GM18507 (cell line): ENCODE results near the gene MYH16.
"Not testable (repeated sequence)": the region's sequence is repeated elsewhere in the genome, so short reads cannot be mapped to it uniquely, and the experiment has no call there.

Experiments
- DNase-seq: peaks from one replicate; pipeline ENCODE4 v3.0.0; 2011; ENCODE audit warnings: low read depth; ENCODE audit not compliant: insufficient read length; ENCODE audit errors: extremely low spot score
- FAIRE-seq: peaks from 2 replicates; lab custom pipeline; 2011; peaks lifted over from hg19 to GRCh38; lab: Jason Lieb, UNC

Gene MYH16

DNA sequence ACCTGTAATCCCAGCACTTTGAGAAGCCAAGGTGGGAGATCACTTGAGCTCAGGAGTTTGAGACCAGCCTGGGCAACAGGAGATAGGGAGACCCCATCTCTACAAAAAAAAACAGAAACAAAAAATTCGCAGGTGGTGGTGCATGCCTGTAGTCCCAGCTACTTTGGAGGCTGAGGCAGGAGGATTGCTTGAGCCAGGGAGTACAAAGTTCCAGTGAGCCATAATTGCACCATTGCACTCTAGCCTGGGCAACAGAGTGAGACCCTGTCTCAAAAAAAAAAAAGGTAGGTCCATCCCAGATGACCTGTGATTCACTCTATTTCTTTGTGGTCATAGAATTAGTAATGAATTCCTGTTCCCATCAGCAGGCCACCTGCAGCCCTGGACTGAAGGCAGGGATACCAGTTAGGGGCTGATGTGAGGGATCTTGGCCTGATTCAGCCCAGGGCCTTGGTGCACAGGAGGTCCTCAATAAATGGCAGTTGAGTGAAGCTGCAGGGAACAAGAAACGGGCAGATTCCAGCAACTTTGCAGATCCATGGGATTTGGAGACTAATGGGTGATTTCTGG lies at the start of gene MYH16:
TSS of gene MYH16 (plus strand) at position 364 of the 570 bp plus-strand sequence.
- no peak for FAIRE-seq
- DNase-seq = no peak

DNA sequence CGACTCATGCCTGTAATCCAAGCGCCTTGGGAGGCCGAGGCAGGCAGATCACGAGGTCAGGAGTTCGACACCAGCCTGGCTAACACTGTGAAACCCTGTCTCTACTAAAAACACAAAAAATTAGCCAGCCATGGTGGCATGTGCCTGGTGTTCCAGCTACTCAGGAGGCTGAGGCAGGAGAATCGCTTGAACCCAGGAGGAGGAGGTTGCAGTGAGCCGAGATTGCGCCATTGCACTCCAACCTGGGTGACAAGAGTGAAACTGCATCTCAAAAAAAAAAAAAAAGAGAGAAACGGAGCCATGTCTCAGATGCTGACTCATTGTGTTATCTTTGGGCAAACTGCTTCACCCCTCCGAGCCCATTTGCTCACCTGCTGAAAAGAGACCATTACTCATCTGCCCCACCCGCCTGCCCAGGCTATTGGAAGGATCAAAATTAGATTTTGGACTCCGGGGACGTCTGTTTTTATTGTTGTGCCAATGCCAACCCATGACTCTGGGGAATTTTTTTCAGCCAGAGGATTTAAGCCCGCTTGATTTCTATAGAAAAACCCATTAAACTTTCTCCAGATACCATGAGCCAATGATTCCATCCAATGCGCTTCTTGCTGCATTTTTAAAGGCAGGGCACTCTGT lies 48.3 kb upstream of the MYH16 start:
- FAIRE-seq, DNase-seq: not testable (repeated sequence)

DNA sequence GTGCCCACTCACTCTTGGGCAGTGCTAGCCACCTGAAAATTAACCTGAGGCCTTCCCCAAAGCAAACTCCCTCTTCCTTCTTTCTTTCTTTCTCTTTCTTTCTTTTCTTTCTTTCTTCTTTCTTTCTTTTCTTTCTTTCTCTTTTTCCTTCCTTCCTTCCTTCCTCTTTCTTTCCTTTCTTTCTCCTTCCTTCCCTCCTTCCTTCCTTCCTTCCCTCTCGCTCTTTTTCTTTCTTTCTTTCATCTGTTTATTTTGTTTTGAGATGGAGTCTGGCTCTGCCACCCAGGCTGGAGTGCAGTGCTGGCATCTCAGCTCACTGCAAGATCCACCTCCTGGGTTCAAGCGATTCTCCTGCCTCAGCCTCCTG lies 47.8 kb upstream of the MYH16 start:
- no peak for FAIRE-seq
- DNase-seq = no peak

DNA sequence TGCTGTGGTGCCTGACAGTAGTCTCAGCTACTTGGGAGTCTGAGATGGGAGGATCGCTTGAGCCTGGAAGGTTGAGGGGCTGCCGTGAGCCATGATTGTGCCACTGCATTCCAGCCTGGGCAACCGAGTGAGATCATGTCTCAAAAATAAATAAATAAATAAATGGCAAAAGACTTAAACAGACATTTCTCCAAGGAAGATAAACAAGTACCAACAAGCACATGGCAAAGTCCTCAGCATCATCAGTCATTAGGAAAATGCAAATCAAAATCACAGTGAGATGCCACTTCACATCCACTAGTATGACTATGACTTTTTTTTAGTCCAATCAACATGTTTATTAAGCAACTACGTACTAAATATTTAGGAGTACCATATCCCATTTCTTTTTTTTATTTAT lies 43.4 kb upstream of the MYH16 start:
- DNase-seq = no peak
- no peak for FAIRE-seq

DNA sequence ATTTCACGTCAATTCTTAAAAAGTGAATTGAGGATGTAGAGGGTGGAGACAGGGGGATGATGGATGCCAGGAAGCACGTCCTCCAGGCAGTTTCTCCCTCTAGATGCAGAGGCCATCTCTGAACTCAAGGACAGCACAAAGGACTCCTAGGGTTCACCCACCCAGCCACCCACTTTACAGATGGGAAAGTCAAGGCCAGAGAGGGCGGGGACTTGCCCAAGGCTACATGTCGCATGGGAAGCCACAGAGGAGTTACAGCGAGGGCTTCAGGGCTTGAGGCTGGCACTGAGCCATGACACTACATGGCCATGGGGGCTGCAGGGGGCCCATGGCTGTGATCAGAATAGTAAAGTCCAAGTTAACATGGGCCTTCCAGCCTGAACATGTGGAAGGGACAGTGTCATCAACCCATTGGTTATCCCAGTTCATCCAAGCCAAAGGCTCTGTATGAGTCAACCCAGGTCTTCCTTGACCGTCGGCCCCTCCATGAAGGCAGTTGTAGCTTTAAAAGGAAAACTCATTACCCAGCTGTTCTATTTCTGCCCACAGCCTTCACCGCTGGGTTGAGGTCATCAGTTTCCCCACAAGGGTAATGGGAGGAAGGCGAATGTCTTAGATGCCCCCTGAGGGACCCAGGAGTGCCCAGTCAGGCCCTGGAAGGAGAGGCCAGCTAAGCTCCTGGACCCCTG lies 40.4 kb upstream of the MYH16 start:
- FAIRE-seq = no peak
- no peak for DNase-seq

DNA sequence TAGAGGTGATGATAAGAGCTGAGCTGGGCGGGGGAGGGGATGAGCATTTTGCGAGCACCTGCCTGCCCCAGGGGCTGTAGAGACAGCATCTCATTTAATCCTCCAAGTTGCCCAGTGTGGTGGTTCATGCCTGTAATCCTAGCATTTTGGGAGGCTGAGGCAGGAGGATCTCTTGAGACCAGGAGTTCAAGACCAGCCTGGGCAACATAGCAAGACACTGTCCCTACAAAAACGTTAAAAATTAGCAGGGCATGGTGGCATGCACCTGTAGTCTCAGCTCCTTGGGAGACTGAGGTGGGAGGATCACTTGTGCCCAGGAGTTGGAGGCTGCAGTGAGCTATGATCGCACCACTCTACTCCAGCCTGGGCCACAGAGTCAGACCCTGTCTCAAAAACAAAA lies 39.7 kb upstream of the MYH16 start:
- not testable (repeated sequence) for DNase-seq, FAIRE-seq

DNA sequence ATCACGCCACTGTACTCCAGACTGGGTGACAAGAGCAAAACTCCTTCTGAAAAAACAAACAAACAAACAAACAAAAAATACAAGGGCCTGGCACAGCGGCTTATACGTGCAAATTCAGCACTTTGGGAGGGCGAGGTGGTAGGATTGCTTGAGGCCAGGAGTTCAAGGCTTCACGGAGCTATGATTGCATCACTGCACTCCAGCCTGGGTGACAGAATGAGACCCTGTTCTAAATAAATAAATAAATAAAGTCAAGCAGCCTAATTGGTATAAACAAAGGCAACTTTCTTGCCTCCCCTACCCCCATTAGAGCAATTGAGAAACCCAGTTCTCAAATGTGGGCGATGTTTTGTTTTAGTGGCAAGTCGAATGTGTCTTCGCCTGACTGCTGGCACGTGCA lies 38.5 kb upstream of the MYH16 start:
- DNase-seq (no peak), FAIRE-seq (no peak)

DNA sequence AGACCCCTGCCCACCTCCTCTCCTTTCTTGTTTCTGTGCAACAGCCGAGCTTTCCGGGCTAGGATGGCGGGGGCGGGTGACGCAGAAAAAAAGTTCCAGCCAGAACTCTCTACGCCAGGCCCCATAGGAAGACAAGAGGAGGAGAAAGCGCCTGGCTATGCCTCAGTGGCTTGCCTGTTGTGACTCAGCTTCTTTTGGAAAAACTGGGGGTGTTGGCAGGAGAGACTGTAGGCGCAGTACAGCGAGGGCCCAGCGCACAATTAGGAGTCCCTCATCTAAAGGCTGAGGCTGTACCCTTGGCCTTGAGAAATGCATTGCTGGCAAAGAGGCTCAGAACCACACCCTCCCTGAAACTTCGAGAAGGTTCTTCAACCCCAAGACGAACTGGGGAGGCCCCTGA lies 36.7 kb upstream of the MYH16 start:
- DNase-seq (no peak), FAIRE-seq (no peak)

DNA sequence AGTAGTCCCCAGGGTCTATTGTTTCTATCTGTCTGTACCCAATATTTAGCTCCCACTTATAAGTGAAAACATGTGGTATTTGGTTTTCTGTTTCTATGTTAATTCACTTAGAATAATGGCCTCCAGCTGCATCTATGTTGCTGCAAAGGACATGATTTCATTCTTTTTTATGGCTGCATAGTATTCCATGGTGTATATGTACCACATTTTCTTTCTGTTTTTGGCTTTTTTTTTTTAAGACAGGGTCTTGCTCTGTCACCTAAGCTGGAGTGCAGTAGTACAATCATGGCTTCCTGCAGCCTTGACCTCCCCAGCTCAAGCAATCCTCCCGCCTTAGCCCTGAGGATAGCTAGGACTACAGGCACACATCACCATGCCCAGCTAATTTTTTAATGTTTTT lies 34.8 kb upstream of the MYH16 start:
- FAIRE-seq, DNase-seq: not testable (repeated sequence)

DNA sequence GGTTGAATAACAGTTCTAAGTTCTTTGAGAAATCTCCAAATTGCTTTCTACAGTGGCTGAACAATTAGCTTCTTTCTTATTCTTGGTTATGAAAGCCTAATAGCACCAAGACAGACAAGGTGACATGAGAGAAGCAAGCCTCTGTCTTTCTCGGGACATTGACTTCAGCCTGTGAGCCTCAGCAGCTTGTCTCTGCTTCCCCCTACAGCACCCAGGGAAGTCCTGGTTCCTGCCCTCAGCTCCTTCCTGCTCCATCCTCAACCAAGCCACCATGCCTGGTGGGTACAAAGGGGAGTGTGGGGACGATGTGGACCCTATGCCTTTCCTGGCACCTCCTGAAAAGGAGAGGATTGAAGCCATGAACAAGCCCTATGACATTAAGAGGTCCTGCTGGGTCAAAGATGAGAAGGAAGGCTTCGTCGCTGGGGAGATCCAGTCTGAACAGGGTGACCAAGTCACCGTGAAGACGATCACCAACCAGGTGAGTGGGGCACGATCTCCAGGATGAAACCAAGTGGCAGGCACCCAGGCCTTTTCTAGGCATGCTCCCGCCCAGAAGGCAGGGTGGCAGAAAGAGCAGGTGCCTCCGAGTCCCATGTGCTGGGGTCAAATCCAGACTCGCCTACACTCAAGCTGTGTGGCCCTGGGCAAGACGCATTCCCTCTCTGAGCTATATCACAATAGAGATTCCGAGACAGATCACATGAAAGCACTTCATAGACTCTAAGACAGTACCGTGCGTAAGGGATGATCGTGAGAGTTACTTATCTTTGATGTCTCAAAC lies 33.9 kb upstream of the MYH16 start:
- FAIRE-seq = no peak
- no peak for DNase-seq

DNA sequence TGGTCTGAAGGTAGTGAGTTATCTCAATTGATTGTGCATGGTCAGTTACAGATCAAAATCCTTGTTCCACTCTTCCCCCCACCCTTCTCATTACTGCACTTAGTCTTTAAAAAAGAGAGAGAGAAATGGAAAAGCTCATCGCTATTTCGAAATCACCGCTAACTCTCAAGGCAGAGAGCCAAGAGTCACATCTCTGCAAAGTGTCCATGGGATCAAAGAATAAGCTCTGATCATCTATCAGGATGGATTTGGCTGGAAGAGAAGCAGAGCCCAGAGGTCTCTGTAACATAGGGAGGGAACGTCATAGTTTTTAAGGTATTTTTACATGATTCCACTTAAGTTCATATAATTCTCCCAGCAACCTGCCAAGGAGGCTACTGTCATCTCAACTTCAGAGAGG lies 30.0 kb upstream of the MYH16 start:
- DNase-seq (no peak), FAIRE-seq (no peak)

DNA sequence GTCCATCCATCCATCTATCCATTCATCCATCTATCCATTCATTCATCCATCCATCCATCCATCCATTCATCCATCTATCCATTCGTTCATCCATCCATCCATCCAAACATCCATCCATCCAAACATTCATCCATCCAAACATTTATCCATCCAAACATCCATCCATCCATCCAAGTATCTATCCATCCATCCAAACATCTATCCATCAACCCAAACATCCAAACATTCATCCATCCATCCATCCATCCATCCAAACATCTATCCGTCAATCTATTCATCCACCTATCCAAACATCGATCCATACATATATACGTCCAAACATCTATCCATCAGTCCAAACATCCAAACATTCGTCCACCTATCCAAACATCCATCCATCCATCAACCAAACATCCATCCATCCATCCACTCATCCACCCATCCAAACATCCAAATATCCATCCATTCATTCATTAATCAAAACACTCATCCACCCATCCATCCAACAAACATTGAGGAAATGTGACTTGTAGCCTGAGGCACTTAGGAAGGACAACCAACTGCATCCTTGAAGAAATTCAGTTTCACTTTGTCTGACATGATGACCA lies 28.8 kb upstream of the MYH16 start:
- DNase-seq (no peak), FAIRE-seq (no peak)

DNA sequence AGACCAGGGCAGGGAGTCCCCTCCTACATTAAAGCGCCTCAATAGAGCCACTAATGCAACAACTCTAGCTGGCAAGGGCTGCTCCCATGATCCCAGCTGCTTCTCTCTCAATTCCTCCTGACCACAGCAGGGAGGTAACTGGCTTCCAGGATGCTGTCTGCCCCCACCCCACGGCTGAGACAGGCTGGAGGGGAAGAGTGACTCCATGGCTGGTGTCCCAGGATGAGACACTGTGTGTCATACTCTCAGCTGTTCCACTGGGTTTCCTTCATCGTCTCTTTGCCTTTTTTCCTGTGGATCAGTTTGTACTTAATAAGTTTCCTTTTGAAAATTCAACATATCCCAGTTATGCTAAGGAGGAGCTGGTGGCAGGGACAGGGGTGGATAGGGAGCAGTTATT lies 27.7 kb upstream of the MYH16 start:
- no peak for FAIRE-seq
- DNase-seq = no peak

DNA sequence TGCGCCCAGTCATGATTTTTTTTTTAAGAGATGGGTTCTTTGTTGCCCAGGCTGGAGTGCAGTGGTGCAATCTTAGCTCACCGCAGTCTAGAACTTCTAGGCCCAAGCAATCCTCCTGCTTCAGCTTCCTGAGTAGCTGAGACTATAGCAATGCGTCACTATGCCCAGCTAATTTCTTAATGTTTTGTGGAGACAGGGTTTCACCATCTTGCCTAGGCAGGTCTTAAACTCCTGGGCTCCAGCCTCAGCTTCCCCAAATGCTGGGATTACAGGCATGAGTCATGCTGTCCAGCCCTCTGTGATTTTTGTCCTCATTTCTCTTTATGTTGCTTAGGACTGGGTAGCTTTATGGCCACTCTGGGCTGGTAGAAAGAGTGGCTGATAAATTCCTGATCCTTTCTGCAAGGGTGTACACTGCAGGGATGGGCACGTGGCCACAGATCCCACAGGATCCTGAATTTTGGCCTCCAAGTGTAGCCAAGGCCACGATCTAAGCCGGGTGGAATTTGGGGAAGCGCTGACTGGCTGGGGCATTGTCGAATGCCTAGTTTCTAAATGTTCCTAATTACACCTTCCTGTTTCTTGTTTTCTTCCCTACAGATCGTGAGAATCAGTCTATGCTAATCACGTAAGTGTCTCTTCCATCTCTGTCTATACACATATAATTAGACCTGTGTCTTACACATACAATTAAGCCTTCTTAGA lies 24.1 kb upstream of the MYH16 start:
- FAIRE-seq (no peak), DNase-seq (no peak)

DNA sequence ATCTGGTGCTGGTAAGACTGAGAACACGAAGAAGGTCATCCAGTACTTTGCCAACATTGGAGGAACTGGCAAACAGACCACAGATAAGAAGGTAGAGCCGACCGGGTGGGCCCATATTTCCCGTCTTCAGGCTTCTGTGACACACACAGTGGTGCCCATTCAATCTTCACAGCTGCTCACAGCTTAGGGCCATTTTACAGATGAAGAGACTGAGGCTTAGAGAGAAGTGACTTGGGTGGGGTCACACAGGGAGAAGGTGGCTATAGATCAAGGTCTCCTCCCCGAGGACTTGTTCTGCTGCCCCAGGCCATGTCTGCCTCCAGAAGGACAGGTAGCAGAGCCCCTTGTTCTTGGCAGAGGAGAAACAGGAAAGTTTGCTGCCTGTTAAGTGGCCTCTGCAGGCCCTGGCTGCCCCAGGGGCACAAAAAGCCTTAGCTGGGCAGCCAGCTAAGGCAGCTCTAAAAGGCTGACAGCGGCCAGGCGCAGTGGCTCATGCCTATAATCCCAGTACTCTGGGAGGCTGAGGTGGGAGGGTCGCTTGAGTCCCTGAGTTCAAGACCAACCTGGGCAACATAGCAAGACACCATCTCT lies 22.6 kb upstream of the MYH16 start:
- DNase-seq (no peak), FAIRE-seq (no peak)

DNA sequence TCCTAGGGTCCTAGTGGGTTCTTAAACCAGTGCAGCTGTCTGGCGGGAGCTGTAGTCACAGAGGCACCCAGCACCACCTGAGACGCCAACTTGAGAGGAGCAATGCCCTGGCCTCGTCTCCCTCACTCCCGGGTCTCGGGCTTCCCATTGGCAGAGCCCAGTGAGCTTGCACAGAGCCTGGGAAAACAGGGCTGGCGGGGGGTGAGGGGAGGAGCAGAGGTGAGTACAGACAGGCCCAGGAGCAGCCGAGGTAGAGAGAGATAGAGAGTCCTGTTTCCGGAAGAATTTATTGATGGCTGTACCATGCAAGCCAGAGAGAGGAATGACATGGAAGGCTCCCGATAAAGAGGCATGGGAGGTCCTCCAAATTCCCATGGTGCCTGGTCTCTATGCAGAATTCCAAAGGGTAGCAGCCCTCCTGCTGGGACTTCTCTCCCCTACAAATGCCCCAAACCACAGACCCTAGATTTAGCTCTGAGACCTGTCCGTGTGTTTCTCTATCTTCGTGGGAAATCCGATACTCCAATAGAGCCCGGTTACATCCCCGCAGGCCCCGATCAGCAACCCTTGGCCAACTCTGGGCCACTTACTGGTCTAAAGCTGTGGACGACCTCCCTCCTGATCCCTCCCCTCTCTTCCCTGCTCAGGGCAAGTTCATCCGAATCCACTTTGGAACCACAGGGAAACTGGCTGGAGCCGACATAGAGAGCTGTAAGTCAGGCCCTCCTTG lies 20.3 kb upstream of the MYH16 start:
- no peak for DNase-seq
- FAIRE-seq = no peak

DNA sequence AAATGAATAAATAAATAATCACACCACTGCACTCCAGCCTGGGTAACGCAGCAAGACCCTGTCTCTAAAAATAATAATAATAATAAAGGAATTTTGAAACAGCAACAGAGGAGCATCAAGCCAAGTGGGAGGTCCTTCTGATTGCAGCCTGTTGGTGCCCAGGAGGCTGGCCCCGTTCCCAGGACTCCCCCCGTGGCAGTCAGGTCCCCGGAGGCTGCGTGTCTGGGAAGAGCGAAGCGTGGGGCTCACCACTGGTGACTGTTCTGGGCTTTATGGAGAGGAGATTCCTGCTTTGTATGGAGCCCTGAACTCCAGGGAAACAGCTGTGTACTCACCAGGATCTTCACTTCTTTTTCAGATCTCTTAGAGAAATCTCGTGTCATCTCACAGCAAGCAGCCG lies 19.3 kb upstream of the MYH16 start:
- FAIRE-seq (no peak), DNase-seq (no peak)

DNA sequence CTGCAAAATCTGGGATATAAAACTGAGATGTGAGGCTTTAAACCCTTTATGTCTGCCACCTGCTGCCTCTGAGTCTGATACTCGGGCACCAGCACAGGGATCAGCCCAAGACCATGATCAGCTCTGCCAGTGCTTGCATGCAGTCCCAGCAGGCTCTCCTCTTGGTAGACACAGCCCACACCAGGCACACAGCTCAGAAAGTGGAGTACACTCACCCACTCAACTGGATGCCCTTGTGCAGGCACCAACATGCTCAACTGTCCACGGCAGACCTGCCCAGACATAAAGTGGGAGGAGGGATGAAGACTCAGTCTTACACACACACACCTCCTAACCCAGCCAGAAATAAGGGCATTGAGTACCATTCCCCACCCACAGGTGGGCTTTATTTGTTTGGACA lies 18.2 kb upstream of the MYH16 start:
- DNase-seq (no peak), FAIRE-seq (no peak)

DNA sequence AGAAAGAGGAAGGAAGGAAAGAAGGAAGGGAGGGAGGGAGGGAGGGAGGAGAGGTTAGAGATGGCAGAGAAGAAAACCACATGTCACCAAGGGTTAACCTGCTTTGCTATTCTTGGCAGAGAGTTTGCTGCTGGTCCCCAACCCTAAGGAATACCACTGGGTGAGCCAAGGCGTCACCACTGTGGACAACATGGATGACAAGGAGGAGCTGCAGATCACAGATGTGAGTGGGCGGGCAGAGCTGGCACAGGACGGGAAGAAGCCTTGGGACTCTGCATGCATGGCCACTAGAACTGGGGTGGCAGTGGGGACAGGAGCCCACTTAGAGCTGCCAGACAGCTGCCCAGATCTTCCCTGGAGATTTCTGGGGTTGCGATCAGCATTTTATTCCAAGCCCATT lies 17.2 kb upstream of the MYH16 start:
- no peak for DNase-seq

More for the DNA sequence above, 17.2 kb upstream of the MYH16 start:
- FAIRE-seq = no peak
